Effector CD8-positive, alpha-beta T cell (primary cell): ENCODE measurements around the gene DCN.

ENCODE experiments used
- DNase-seq: peaks from one replicate; lab custom pipeline; 2025; lab: John Stamatoyannopoulos, UW

DCN gene

DNA sequence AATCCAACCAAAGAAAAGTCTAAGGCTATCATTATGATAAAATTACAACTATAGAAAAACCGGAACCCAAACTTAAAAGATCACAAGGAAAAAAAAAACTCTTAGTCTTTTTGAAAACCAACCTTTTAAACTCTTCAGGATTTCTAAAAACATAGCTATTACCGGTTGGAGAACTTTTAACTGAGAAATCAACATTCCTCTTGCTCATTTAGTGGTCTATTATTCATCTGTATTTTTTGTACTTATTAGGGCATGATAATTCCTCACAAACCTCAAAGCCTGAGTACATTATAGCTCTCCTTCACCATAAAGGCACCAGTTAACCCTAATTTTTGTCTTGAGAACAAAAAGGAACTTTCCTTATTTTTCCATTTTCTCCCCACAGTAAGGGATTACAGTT is 81.7 kb downstream of the DCN start:
- no peak for DNase-seq

DNA sequence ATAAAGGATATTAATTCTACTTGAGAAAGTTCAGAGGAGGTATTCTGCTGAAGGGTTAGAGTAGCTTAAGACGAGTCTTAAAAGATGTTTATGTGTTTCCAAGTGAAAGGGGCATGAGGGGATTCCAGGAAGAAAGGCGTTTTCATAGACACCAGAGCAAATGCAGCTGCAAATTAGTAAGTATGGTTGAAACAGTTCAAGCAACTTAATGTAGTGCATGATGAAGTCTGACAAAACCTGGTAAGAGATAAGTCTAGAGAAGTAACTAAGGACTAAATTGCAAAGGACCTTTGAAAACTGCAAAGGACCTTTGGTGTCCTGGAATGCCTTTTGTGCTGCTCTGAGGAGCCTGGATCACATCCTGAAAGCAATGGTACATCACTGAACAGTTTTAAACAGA is 82.8 kb downstream of the DCN start:
- DNase-seq: no peak

DNA sequence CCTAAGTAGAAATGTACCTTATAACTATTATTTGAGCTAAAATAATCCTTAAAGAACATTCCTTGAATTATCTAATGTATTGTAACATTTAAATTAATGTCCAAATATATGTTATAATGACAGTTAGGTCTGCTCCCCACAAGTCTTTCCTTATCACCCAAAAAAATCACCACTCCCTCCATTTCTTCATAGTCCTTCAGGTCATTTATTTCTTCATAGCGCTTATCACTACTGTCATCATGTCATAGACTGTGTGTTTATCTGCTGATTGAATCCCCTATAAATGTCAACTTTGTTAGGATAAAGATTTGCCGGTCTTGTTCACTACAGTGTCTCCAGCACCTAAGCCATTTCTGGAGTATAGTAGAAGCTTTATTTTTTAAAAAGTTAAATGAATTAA is 83.3 kb downstream of the DCN start:
- no peak for DNase-seq

DNA sequence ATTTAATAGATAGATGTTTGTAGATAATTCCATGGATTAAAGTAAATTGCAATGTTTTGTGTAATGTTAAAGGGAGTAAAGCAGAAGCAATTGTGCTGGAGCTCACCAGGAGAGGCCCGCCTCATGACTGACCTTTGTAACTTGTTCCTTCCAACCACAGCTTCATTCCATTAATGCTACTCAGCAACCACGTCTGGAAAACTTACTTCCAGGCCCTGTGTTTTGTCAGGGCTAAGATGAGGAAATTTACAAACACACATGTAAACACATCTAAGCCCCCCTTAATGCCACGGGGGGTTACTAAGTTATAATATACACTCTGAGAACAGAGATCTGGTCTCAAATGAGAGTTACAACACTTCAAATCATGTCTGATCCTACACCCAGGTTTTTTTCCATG is 83.7 kb downstream of the DCN start:
- no peak for DNase-seq

DNA sequence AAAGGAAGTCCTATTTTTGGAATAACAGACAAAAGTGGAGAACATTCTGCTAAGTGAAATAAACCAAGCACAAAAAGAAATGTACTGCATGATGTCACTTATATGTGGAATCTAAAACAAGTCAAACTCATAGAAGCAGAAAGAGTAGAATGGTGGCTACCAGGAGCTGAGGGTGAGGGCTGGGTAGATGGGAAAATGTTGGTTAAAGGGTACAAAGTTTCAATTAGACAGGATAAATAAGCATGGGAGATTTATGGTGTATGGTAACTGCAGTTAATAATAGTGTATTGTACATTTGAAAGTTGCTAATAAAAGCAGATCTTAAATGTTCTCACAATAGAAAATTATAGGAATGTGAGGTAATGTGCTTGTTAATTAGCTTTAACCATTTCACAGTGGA is 84.2 kb downstream of the DCN start:
- no peak for DNase-seq

DNA sequence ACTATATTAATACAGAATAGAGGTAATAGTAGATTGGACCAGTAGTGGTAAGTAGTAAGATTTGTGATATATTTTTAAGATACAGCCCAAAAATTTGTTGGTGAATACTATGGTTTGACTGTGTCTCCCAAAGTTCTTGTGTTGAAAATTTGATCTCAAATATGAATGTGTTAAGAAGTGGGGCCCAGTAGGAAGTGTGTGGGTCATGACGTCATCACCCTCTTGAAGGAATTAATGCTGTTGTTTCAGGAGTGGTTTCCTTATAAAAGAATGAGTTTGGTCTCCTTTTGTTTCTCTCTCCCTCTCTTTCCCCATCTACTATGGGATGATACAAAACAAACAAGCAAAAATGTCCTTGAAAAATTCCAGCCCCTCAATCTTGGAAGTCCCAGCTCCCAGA is 87.7 kb downstream of the DCN start:
- no peak for DNase-seq

DNA sequence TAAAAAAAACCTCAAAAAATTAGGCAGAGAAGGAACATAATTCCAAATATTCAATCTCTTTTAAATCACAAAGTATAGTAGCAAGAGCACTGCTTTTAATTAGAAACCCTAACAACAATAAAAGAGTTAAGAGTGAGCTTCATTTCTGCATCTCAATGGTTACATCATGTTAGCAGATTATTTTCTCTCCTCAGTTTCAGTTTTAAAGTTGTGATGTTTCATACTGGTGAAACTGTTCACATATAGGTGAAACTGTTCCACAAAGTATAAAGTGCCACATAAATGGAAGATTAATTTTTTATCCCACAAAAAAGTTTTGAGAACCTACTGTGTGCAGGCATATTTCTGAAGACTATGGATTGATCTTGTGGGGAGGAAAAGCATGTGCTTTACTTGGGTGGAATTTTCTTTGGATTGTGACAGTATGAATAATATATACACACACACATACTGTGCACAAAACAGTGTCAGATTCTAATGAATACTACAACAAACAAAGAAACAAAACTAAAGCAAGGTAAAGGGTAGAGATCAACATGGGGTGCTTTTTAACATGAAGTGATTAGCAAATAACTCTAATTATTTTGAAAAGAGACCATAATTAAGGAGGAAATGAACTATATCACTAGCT is 88.5 kb downstream of the DCN start:
- no peak for DNase-seq

DNA sequence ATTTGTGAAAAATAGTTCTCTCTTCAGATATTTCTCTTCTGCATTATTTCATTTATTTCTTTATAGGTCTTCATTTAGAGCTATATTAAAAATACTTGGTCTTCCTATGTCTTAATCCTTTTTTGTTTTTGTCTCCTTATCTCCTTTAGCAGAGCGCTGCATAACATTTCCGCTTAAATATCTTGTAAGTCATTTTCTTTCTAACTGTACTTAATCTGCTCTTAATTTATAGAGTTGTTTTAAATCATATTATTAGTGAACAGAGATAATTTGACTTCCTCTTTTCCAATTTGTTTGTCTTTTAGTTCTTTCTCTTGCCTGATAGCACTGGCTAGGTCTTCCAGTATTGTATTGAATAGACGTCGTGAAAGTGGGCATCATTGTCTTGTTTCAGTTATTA is 89.3 kb downstream of the DCN start:
- DNase-seq: no peak

DNA sequence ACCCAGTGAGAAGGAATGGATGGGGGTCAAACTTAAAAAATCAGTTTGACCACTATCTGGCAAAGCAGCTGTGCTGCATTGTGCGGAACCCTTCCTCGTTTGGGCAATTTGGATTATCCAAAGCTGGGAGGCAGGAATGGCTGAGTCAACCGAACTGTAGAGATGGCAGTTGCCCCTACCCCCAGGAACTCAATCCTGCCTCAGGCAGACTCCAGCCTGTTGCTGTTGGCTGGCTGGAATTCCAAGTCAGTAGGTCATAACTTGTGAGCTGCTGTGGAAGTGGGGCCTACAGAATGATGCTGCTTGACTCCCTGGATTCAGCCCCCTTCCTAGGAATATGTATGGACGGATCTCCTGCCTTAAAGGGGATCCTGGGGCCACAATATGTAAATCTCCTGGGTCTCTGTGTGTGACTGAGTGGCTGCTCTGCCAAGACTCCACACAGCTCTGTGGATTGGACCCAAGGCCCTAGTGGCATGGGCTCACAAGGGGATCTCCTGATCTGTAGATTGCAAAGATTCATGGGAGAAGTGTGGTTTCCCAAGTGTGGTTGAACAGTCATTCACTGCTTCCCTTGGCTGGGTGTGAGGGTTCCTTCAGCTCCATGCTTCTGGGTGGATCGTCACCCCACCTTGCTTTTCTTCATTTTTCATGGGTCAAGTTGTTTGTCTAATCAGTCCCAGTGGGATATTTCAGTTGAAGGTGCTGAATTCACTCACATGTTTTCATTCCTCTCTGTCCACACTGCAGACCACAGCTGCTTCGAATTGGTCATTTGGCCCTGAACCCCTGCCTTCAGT is 90.5 kb downstream of the DCN start:
- DNase-seq: no peak
